B cell (primary cell): ENCODE measurements around the gene POFUT2. TPM values are rescaled to one million over a fixed set of nuclear protein-coding genes. Genes with fewer than 3 reads are reported as not detected.

ENCODE experiments used
- ATAC-seq: fragments of 200-7000 bp; cut with Tn5 transposase; one replicate; pipeline ENCODE4 v1.10.0; 2021; ENCODE audit warnings: low read depth, mild to moderate bottlenecking, moderate number of reproducible peaks, moderate library complexity
- CTCF ChIA-PET: fragments of 350-600 bp; sonication (Branson Sonifier 250); formaldehyde crosslinking; loops from one replicate; lab custom pipeline; 2021; ENCODE audit warnings: antibody characterized with exemption, inconsistent platforms; lab: Charles Lee
- POLR2A ChIA-PET: fragments of 350-600 bp; sonication (Branson Sonifier 250); formaldehyde crosslinking; loops from one replicate; lab custom pipeline; 2021; ENCODE audit warnings: antibody characterized with exemption; lab: Charles Lee
- DNase-seq: peaks from one replicate; pipeline ENCODE4 v3.0.0; 2013
- H2AFZ ChIP-seq: 2 replicates; pipeline ENCODE4 v1.6.1; 2012; ENCODE audit warnings: mild to moderate bottlenecking, low read depth, low read length; ENCODE audit not compliant: insufficient read depth, poor library complexity, severe bottlenecking
- H3K27ac ChIP-seq, 2 donors: 1 replicate in 1 of 2; 2 replicates in 1 of 2; pipeline ENCODE4 v1.5.1; 2012 to 2013; ENCODE audit warnings: low read length in 2 of 2, mild to moderate bottlenecking in 2 of 2, moderate library complexity in 1 of 2
- H3K27me3 ChIP-seq, 4 experiments: fragments of 200-600 bp in 1 of 4; sonication (generic) in 1 of 4; replicated peaks in 1 of 4; 1 replicate in 2 of 4; 2 replicates in 2 of 4; pipeline versions ENCODE4 v1.6.1 to v1.7.0; 2013 to 2016; ENCODE audit warnings: low read length in 3 of 4, mild to moderate bottlenecking in 2 of 4, mixed read lengths in 1 of 4, moderate library complexity in 1 of 4; ENCODE audit not compliant: insufficient read depth in 4 of 4, control insufficient read depth in 3 of 4; ENCODE audit errors: control extremely low read depth in 1 of 4
- H3K36me3 ChIP-seq, 2 experiments: replicated peaks in 1 of 2; 1 replicate in 1 of 2; 2 replicates in 1 of 2; pipeline versions ENCODE4 v1.6.1 to v1.7.1; 2013; ENCODE audit warnings: low read length in 1 of 2; ENCODE audit not compliant: insufficient read depth in 2 of 2, control insufficient read depth in 1 of 2; ENCODE audit errors: control extremely low read depth in 1 of 2, extremely low read depth in 1 of 2
- H3K4me1 ChIP-seq, 2 donors: fragments of 200-600 bp in 1 of 2; sonication (generic) in 1 of 2; 1 replicate in 1 of 2; 2 replicates in 1 of 2; pipeline versions ENCODE4 v1.5.1 to v1.6.1; 2013 to 2017; ENCODE audit warnings: low read length in 2 of 2; ENCODE audit not compliant: control insufficient read depth in 2 of 2, insufficient read depth in 2 of 2
- H3K4me2 ChIP-seq: replicated peaks from 2 replicates; pipeline ENCODE3; 2012; ENCODE audit warnings: mild to moderate bottlenecking, low read depth, low read length; ENCODE audit not compliant: poor library complexity, severe bottlenecking
- H3K4me3 ChIP-seq, 5 experiments: fragments of 200-600 bp in 1 of 5; sonication (generic) in 1 of 5; 1 replicate in 3 of 5; 2 replicates in 2 of 5; pipeline versions ENCODE4 v1.5.1 to v1.7.0; 2011 to 2016; ENCODE audit warnings: low read length in 4 of 5, mild to moderate bottlenecking in 4 of 5, low read depth in 2 of 5, control low read depth in 1 of 5, moderate library complexity in 1 of 5; ENCODE audit not compliant: insufficient read depth in 1 of 5; ENCODE audit errors: control extremely low read depth in 1 of 5, extremely low read depth in 1 of 5
- H3K79me2 ChIP-seq: fragments of 200-600 bp; sonication (generic); one replicate; pipeline ENCODE4 v1.6.0; 2016; ENCODE audit warnings: low read length; ENCODE audit not compliant: control insufficient read depth, insufficient read depth
- H3K9ac ChIP-seq: fragments of 200-600 bp; sonication (generic); 2 replicates; pipeline ENCODE4 v1.6.1; 2017; ENCODE audit warnings: mild to moderate bottlenecking, low read length, moderate library complexity
- H3K9me3 ChIP-seq, 3 donors: one replicate each; pipeline versions ENCODE4 v1.6.1 to v1.7.1; 2013; ENCODE audit warnings: low read length in 2 of 3; ENCODE audit not compliant: control insufficient read depth in 2 of 3, insufficient read depth in 1 of 3; ENCODE audit errors: control extremely low read depth in 1 of 3
- H4K20me1 ChIP-seq: 2 replicates; pipeline ENCODE4 v1.6.0; 2012; ENCODE audit warnings: mild to moderate bottlenecking, low read length; ENCODE audit not compliant: insufficient read depth, control insufficient read depth, poor library complexity, severe bottlenecking
- H3K27ac Mint-ChIP-seq: one replicate; pipeline ENCODE4 v1.8.0; 2021; ENCODE audit warnings: mixed read lengths
- H3K27me3 Mint-ChIP-seq: one replicate; pipeline ENCODE4 v1.8.0; 2021; ENCODE audit warnings: mixed read lengths
- H3K4me1 Mint-ChIP-seq: one replicate; pipeline ENCODE4 v1.8.0; 2021; ENCODE audit warnings: mixed read lengths
- H3K4me3 Mint-ChIP-seq: one replicate; pipeline ENCODE4 v1.8.0; 2021; ENCODE audit warnings: mixed read lengths
- H3K9me3 Mint-ChIP-seq: one replicate; pipeline ENCODE4 v1.8.0; 2022; ENCODE audit warnings: mixed read lengths; ENCODE audit not compliant: insufficient read depth
- EZH2 ChIP-seq: IDR thresholded peaks from 2 replicates; pipeline ENCODE4 v1.6.1; 2012; ENCODE audit warnings: borderline replicate concordance, low read depth, mild to moderate bottlenecking, moderate library complexity, low read length; ENCODE audit not compliant: insufficient read depth, poor library complexity, severe bottlenecking
- WGBS: methylation state at CpG from one replicate; pipeline ENCODE4 v1.1.5; 2013; ENCODE audit warnings: missing lambda C conversion rate; ENCODE audit not compliant: insufficient coverage; 5-methylcytosine and 5-hydroxymethylcytosine counted together
- intact Hi-C: fragments of 100-400 bp; cut with micrococcal nuclease; formaldehyde crosslinking; loops from one replicate; pipeline ENCODE4 v1.10.0; 2022
- polyA plus RNA-seq: library from polyadenylated mRNA; depleted of rRNA; stranded (reverse); fragments of >200 nt; gene quantifications from 2 replicates; pipeline ENCODE4 v1.2.3, GENCODE V29; 2012
- total RNA-seq, 2 donors: library from RNA; stranded (reverse); fragments of 120-200 nt in 1 of 2; gene quantifications; 1 replicate in 1 of 2; 2 replicates in 1 of 2; pipeline versions ENCODE4 v1.2.3 to v1.2.4, GENCODE V29; 2013 to 2022
- TF ChIP-seq, protein P1 (sequence below): fragments of 200-600 bp; IDR thresholded peaks from one replicate; pipeline ENCODE4 v1.8.0; 2022; ENCODE audit warnings: antibody characterized with exemption, mild to moderate bottlenecking

POFUT2 gene
- total and polyA plus RNA-seq, 2 donors (not counting 1 experiment from before 2014, with no cell fraction given), result 38.3 to 41.8 TPM

- no peak for ATAC-seq
- TF ChIP-seq EZH2, result no peak
- TF ChIP-seq, protein P1, sequence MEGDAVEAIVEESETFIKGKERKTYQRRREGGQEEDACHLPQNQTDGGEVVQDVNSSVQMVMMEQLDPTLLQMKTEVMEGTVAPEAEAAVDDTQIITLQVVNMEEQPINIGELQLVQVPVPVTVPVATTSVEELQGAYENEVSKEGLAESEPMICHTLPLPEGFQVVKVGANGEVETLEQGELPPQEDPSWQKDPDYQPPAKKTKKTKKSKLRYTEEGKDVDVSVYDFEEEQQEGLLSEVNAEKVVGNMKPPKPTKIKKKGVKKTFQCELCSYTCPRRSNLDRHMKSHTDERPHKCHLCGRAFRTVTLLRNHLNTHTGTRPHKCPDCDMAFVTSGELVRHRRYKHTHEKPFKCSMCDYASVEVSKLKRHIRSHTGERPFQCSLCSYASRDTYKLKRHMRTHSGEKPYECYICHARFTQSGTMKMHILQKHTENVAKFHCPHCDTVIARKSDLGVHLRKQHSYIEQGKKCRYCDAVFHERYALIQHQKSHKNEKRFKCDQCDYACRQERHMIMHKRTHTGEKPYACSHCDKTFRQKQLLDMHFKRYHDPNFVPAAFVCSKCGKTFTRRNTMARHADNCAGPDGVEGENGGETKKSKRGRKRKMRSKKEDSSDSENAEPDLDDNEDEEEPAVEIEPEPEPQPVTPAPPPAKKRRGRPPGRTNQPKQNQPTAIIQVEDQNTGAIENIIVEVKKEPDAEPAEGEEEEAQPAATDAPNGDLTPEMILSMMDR, result no peak
- no peak overlapping the region for H3K4me3 ChIP-seq
- H3K79me2 ChIP-seq, result no peaks in the 10 kb centered on the region
- no peaks in the 10 kb centered on the region for H3K36me3 ChIP-seq
- no peaks in the 10 kb centered on the region for H3K9me3 ChIP-seq
- Mint-ChIP-seq H3K4me3 (no peak overlapping the region), H3K27ac (no peak overlapping the region), H3K4me1 (no peaks in the 10 kb centered on the region), H3K9me3 (no peaks in the 10 kb centered on the region), H3K27me3 (peaks cover 11% of the 10 kb centered on the region)
- no peak for DNase-seq
- no peak overlapping the region for H2AFZ ChIP-seq
- H3K4me2 ChIP-seq, result no peak overlapping the region
- POLR2A ChIA-PET, result no interaction called here
- no peaks in the 10 kb centered on the region for H4K20me1 ChIP-seq
- CTCF ChIA-PET, result no interaction called here
- H3K27me3 ChIP-seq, result peaks cover 0 to 8% (median 0%) of the 10 kb centered on the region in 4 experiments
- no peak overlapping the region for H3K27ac ChIP-seq
- no peaks in the 10 kb centered on the region for H3K4me1 ChIP-seq
- WGBS, result 79% methylated on average over 5 of the region's 6 CpGs
- intact Hi-C loops, result no loop called here
- no peak overlapping the region for H3K9ac ChIP-seq
Observed at GRCh38 chr21:45304476-45304830, 16.8 kb upstream of the POFUT2 start.

- Histone ChIP-seq H3K4me3 (no peak overlapping the region), H4K20me1 (no peaks in the 10 kb centered on the region), H3K36me3 (no peaks in the 10 kb centered on the region), H3K27ac (no peak overlapping the region), H3K9ac (no peak overlapping the region), H2AFZ (no peak overlapping the region), H3K4me2 (no peak overlapping the region), H3K9me3 (no peaks in the 10 kb centered on the region), H3K27me3 (peaks cover 0 to 8% (median 0%) of the 10 kb centered on the region in 4 experiments), H3K79me2 (no peaks in the 10 kb centered on the region), H3K4me1 (no peaks in the 10 kb centered on the region)
- CTCF ChIA-PET, result no interaction called here
- POLR2A ChIA-PET, result no interaction called here
- Mint-ChIP-seq H3K4me1 (no peaks in the 10 kb centered on the region), H3K4me3 (no peak overlapping the region), H3K27ac (no peak overlapping the region), H3K9me3 (no peaks in the 10 kb centered on the region), H3K27me3 (peaks cover 6% of the 10 kb centered on the region)
- 91% methylated on average over 18 of the region's 19 CpGs for WGBS
- ATAC-seq, result no peak
- no peak for DNase-seq
- intact Hi-C loops, result no loop called here
- TF ChIP-seq, protein P1, result no peak
- no peak for TF ChIP-seq EZH2
Observed at GRCh38 chr21:45303751-45304475, 16.2 kb upstream of the POFUT2 start.
